Stimulated activated CD4-positive, alpha-beta T cell treated with anti-CD3 and anti-CD28 coated beads, Interleukin-4, amount 100 ng/mL, for 48 hours (primary cell): ENCODE measurements around the gene RAET1G.
"Not testable (repeated sequence)": the region's sequence is repeated elsewhere in the genome, so short reads cannot be mapped to it uniquely, and the experiment has no call there.

Experiments used
- DNase-seq, 2 donors: peaks; one replicate each; pipeline ENCODE4 v3.0.0-alpha.2; 2020; ENCODE audit warnings: low read depth in 2 of 2

The RAET1G gene

GRCh38 chr6:149922642-149923326, at the start of gene RAET1G:
Gene RAET1G (minus strand): TSS chr6:149923121. CDS start chr6:149923010, 111 bp downstream.
- peak; percentile 72 to 83 for DNase-seq

- no peak for DNase-seq
Measured at GRCh38 chr6:149969635-149970034, 46.7 kb upstream of the RAET1G start.

DNA sequence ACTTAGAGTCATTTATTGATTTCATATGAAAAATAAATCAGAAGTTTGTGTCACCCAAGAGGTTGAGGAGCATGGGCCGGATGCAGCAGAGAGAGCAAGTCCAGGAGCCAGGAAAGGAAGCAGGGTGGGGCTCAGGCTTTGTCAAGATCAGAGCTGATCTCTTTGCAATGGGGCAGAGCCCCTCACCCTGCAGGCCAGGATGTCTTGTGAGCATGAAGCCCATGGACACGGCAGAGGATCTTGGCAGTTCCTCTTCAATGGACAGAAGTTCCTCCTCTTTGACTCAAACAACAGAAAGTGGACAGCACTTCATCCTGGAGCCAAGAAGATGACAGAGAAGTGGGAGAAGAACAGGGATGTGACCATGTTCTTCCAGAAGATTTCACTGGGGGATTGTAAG, 46.0 kb upstream of the RAET1G start:
- not testable (repeated sequence) for DNase-seq

GRCh38 chr6:149967999-149968398, 45.1 kb upstream of the RAET1G start:
- DNase-seq = not testable (repeated sequence)

GRCh38 chr6:149967591-149967990, 44.7 kb upstream of the RAET1G start:
- no peak for DNase-seq

- DNase-seq = not testable (repeated sequence)
Measured at GRCh38 chr6:149966319-149966718, 43.4 kb upstream of the RAET1G start.

GRCh38 chr6:149965194-149966020, 42.5 kb upstream of the RAET1G start:
- DNase-seq = no peak

- no peak for DNase-seq
Measured at GRCh38 chr6:149964308-149965193, 41.6 kb upstream of the RAET1G start.

DNA sequence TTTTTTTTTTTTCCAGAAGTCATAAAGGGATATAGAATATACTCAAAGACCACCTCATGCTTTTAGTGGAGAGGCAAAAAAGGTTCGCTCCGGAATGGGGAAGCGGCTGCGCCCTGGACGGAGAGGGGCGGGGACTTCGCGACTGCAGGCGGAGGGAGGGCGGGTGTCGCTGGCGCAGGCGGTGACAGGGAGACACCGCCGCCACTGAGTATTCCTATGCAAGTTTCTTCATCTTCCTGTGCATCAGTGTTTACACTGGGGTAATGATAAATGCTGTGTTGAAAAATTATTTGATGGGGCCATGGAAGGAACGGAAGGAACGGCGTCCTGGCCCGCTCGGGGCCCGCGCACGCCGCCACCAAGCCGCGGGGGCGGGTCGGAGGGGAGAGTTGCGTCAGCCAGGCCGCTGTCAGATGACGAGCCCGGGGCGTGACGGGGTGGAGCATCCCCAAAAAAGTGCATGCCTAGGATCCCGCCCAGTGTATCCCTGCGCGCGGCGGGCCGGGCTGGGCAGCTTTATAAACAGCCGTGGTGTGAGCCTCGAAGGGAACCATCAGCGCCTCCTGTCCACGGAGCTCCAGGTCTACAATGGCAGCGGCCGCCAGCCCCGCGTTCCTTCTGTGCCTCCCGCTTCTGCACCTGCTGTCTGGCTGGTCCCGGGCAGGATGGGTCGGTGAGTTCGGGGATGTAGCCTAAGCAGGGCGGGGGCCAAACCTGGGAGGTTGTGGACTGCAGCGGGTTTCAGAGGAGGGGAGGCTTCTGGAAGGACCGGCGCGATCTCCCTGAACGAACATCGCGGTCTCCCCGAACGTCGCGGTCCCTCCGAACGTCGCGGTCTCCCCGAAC, 40.8 kb upstream of the RAET1G start, which contains the start of gene ULBP1:
ULBP1 (plus strand) TSS at position 482 of the 846 bp plus-strand sequence; CDS start at position 589, 107 bp downstream.
- peak; percentile 81 to 87 for DNase-seq

DNA sequence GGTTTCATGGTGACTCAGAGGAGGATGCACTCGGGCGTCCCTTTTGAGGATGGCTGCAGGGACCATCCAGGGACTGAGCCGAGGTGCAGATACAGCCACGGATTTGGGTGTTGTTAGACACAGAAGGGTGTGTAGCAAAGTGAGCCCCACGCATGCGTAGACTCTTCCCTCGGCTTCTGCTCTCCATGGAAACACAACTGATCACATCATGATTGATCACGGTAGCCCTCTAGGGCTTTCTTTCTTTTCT, 40.2 kb upstream of the RAET1G start:
- peak in 1 of 2 donors; percentile 35 for DNase-seq

GRCh38 chr6:149962461-149963211, 39.7 kb upstream of the RAET1G start:
- DNase-seq = no peak

- DNase-seq = no peak
Measured at GRCh38 chr6:149961728-149962425, 39.0 kb upstream of the RAET1G start.

- no peak for DNase-seq
Measured at GRCh38 chr6:149960488-149960887, 37.6 kb upstream of the RAET1G start.

DNA sequence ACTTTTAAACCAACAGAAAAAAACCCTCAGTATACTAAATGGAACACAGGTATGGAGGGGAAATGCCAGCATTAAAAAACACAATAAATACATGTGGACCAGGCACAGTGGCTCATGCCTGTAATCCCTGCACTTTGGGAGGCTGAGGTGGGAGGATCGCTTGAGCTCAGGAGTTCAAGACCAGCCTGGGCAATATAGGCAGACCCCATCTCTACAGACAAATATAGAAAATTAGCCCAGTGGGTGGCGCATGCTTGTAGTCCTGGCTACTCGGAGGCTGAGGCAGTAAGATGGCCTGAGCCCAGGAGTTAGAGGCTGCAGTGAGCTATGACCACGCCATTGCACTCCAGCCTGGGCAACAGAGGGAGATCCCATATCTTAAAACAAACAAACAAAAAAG, 36.9 kb upstream of the RAET1G start:
- not testable (repeated sequence) for DNase-seq

DNA sequence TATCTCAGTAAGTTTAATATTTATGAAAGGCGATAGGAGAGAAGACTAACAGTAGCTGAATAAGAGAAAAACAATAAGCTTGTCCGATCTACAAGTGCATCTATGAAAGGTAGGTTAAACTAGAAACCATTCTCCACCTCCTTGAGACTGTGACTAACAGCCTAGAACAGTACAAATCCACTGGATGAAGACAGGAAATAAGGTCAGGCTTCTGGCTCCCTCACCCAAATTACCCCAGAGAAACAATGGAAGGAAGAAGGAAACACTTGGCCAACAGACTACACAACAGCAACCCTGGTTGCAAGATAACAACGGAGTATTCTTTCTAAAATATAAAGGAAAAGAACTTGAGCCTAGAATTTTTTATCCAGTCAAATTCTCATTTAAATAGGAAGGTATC, 35.2 kb upstream of the RAET1G start:
- not testable (repeated sequence) for DNase-seq

- DNase-seq = not testable (repeated sequence)
Measured at GRCh38 chr6:149955654-149956317, 32.9 kb upstream of the RAET1G start.

- DNase-seq = not testable (repeated sequence)
Measured at GRCh38 chr6:149954984-149955653, 32.2 kb upstream of the RAET1G start.

- not testable (repeated sequence) for DNase-seq
Measured at GRCh38 chr6:149954328-149954983, 31.5 kb upstream of the RAET1G start.
